ENCODE results near the gene PTPRM.
"Not testable (repeated sequence)": the region's sequence is repeated elsewhere in the genome, so short reads cannot be mapped to it uniquely, and the experiment has no call there.

The PTPRM gene

GRCh38 chr18:7735196-7735595, 168.1 kb downstream of the PTPRM start:
- no peak for DNase-seq

- no peak for DNase-seq
Measured at GRCh38 chr18:7735626-7736175, 168.6 kb downstream of the PTPRM start.

DNA sequence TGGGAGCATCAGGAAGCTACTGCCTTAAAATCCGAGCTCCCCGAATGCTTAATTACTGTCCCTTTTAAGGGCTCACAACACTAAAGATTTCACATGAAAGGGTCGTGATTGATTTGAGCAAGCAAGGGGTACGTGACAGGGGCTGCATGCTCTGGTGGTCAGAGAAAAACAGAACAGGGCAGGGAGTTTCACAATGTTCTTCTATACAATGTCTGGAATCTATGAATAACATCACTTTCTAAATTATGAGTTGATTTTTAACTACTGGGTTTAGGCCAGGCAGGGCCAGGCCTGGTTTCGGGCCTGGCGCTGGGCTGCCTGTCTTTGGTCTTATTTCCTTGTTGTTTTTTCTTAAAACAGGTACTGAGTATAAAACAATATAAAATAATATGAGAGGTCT, 169.4 kb downstream of the PTPRM start:
- not testable (repeated sequence) for DNase-seq

DNA sequence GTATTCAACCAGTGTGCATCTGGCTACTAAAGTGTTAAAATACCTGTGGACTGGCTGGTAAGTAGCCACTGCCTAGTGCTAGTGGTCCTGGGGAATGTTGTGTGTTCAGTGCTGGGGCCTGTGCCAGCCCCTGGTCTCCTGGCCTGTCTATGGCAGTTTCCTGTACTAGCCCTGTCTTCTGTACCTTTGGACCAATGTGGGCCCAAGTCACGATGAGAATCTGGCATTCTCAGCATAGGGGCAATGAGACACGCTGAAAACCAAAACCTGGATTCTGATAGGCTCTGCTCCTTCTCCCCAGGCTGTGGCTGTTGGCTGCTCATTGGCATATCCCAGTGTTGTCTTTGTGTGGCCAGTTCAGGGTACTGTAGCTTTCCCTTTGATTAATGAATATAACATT, 170.4 kb downstream of the PTPRM start:
- DNase-seq: no peak

DNA sequence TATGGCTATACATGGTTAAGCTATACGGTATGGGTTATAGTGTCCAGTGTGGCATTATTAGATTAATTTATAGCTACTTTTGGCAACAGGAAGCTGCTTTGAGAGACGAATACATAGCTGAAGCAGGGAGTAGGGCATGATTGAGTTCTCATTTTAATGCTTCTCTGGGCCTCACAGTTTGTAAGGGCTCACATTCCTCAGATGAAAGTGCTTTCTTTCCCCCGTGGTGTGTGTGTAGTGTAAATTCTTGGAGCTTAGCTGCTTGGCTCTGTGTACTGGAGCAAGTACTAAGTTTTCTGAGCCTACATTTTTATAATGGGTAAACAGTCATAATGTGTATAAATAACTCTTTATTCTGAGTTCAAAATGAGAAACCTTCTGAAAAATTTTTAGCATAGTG, 173.7 kb downstream of the PTPRM start:
- DNase-seq: no peak

GRCh38 chr18:7741640-7742039, 174.5 kb downstream of the PTPRM start:
- no peak for DNase-seq

- DNase-seq: no peak
Measured at GRCh38 chr18:7742224-7742623, 175.1 kb downstream of the PTPRM start.

DNA sequence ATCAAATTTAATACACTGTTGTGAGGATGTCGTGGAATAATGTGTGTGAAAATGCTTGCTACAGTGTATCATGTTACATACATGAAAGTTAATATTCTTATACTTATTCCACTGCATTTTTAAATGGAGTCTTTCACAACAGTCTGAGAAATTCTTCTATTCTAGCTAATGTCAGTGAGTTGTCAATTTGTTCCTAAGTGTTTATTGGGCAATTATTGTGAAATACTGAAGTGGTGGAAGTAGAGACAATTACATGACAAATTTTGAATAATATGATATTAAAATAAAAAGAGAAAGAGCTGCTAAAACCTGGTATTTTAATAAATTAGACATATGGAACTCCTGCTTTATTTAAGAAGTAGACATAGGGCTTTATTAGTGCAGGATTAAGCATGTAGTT, 176.1 kb downstream of the PTPRM start:
- no peak for DNase-seq

DNA sequence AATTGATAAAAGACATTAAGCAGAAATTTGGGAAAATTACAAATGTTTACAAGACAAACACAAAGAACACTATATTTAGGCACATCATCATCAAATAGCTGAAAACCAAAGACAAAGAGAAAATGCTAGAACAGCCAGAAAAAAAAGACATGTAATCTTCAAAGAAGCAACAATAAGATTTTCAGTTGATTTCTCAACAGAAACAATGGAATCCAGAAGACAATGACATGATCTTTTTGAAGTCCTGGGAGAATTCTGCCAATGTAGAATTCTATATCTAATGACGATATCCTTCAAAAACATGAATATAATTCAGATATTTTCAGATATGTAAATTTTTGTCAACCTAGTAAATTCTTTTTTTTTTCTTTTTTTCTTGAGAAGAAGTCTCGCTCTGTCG, 179.0 kb downstream of the PTPRM start:
- DNase-seq: no peak

- no peak for DNase-seq
Measured at GRCh38 chr18:7748251-7749007, 181.3 kb downstream of the PTPRM start.

DNA sequence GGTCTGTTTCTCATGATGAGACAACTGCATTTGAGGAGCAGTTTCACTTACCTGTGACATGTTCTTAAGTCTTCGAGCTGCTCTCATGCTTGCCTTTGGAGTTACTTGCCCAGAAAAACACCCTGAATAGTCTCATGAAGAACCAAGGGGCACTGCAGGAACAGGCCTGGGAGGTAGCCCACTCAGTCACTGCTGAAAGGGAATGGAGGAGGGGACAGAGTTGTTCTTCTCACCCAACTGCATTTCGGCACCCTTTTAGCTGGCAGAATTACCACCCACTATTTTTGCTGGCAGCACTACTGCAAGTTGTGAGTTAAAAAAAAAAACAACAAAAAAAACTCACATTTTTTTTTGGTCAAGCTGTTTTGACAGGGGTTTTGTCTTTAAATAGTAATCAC, 181.9 kb downstream of the PTPRM start:
- no peak for DNase-seq

DNA sequence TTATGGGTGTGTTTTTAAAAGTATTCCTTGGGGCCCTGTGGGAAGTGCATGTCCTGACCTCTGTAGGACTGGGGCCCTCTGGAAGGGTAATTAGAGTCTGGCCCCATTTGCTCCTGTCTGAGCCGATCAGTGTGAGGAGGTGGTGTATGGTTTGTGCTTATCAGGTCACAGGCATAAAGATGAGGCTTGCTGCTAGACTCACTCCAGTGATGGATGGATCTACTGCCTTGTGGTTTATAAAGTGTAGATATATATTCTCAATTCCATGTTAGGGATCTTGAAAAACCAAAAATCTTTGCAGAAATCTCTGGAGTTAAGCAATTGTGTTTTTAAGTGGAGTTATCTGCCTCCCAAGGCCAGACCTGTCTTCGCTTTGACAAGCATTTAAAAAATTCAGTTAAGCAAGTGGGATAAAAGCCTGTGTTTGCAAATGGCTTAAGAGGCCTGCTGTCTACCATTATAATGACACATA, 182.4 kb downstream of the PTPRM start:
- DNase-seq: no peak

DNA sequence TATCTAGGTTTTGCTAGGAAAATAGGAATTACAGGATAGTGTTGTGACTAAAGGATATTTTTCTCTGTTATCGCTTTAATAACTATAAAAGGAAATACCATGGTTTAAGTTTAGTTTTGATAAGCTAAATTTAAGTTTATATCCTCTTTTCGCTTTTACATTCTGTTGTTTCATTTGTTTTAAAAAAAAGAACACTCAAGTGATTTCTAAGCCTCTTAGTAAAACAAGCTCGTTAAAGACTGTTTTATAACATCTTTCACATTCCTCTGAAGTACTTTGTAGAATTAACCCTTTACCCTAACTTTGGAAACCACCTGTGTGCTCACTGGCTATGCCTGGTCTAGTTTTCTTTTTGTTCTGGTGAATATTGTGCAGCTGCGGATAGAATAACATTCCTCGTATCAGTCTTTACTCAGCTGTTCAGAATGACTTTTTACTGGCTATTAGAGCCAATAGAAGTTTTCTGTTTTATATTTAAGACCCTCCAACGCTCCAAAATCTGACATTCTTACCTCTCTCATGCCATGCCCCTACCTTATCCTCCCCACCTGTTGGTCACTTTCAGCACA, 183.1 kb downstream of the PTPRM start:
- no peak for DNase-seq

- no peak for DNase-seq
Measured at GRCh38 chr18:7750966-7751365, 183.8 kb downstream of the PTPRM start.

GRCh38 chr18:7754258-7754657, 187.1 kb downstream of the PTPRM start:
- DNase-seq: no peak

DNA sequence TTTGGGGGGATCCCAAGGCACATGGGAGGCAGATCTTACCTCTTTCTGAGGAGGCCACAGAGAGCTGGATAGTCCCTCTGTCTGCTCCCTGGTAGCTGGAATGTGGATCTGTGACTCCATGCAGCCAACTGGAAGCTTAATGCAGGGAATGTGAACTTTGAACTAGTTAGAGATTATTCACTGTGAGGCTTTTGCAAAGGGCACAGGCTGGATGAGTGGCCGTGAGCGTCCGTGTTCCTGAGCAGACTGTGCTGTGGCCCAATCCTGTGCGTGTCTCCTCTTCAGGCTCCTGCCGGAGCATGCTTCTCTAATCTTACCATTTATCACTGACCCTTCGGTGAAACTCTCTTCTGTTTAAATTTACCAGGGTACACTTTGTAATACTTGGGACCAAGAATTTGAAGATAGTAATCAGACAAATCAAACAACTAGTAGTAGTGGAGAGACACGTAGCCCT, 187.6 kb downstream of the PTPRM start:
- no peak for DNase-seq

DNA sequence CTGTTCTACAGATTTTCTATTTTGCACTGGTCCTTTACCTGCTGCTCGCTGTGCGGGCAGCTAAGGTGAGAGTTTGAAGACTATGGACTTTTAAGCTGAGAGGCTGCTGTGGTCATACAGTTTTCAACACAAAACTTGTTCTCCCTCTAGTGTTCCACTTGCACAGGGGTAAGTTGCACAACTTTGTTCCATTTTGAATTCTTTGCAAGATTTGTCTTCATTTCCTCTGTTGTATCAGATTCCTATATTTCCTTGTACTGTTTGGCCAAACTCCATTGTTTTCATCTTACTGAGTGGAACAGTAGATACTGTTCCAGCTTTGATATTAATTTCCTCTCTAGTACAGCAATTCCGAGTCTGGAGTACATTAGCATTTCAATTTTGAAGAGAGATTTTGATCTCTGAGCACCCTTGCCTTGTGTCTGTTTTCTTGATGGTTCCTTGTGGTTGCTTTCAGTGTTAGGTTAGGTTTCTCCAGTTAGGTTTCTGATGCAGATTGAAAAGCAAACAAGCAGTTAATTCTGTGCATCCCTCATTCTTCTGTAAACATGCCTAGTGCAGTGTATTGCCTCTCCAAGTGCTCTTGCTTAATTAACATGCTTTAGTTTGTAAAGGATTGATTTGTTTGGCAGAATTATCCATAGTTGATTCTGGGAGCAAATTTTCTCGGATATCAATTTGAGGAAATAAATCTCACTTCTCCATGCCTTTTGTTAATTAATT, 188.8 kb downstream of the PTPRM start:
- DNase-seq: no peak

- no peak for DNase-seq
Measured at GRCh38 chr18:7757175-7757574, 190.1 kb downstream of the PTPRM start.

GRCh38 chr18:7758764-7759163, 191.6 kb downstream of the PTPRM start:
- no peak for DNase-seq

GRCh38 chr18:7760967-7761948, 194.1 kb downstream of the PTPRM start:
- no peak for DNase-seq

- DNase-seq: no peak
Measured at GRCh38 chr18:7764405-7764804, 197.3 kb downstream of the PTPRM start.

- DNase-seq: no peak
Measured at GRCh38 chr18:7766346-7766745, 199.2 kb downstream of the PTPRM start.

Measured in DMS79 (cell line).